ENCODE measurements around the gene CTXN1. TPM values are rescaled to one million over a fixed set of nuclear protein-coding genes. Genes with fewer than 3 reads are reported as not detected.

CTXN1 gene
- total RNA-seq, 4 donors from 2014 or later = 1.4 to 3.0 (median 2.0) TPM

DNA sequence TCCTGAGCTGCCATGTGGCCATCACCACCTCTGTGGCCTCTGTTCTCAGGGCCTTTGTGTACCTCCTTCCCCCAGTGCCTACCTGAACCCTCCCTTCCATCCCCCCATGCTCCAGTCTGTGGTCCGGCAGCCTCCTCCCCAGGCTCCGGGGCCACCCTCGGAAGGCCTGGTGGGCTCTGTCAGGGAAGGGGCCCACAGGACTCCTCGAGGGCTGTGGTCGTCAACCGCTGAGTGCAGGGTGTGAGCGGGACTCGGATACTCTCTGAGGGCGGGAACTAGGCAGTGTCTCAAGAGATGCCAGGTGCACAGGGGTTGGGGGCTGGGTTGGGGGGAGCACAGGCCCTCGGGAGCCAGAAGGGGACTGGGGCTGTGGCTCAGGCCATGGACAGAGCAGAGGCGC is 18.4 kb downstream of the CTXN1 start:
- 89 to 94% methylated on average over 11 of the region's 11 CpGs for WGBS, 2 donors
- H3K4me3 ChIP-seq (replicated peaks in 1 of 3) = no peak overlapping the region
- no peak overlapping the region for H3K27ac ChIP-seq
- peaks cover 22 to 24% of the 10 kb centered on the region in 2 donors for H3K4me1 ChIP-seq
- TF ChIP-seq, protein P1, sequence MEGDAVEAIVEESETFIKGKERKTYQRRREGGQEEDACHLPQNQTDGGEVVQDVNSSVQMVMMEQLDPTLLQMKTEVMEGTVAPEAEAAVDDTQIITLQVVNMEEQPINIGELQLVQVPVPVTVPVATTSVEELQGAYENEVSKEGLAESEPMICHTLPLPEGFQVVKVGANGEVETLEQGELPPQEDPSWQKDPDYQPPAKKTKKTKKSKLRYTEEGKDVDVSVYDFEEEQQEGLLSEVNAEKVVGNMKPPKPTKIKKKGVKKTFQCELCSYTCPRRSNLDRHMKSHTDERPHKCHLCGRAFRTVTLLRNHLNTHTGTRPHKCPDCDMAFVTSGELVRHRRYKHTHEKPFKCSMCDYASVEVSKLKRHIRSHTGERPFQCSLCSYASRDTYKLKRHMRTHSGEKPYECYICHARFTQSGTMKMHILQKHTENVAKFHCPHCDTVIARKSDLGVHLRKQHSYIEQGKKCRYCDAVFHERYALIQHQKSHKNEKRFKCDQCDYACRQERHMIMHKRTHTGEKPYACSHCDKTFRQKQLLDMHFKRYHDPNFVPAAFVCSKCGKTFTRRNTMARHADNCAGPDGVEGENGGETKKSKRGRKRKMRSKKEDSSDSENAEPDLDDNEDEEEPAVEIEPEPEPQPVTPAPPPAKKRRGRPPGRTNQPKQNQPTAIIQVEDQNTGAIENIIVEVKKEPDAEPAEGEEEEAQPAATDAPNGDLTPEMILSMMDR (IDR thresholded peaks at IDR 0.05) = no peak
- no peak for TF ChIP-seq POLR2A (IDR thresholded peaks at IDR 0.05)
- H3K9me3 ChIP-seq = no peaks in the 10 kb centered on the region
- intact Hi-C loops (cut with DNase I) = no loop called here
- peaks cover 33 to 40% of the 10 kb centered on the region in 2 donors for H3K36me3 ChIP-seq
- no peaks in the 10 kb centered on the region for H3K27me3 ChIP-seq
- DNase-seq = no peak

DNA sequence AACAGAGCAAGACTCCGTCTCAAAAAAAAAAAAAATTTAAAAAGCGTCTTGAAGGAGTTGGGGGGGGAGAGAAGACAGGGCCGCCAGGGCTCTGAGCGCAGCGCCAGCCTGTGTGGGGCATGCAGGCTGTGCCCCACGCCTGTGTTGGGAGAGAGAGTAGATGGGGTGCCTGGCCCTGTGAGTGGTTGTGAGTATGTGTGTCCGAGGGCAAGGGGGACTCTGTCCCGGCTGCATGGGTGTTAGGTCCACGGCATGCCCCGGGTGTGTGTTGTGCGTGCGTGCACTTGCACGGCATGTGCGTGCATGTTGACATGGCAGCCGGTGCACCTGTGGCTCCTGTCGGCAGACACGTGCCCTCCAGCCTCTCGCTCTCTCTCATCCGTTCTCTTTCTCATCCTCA is 18.8 kb downstream of the CTXN1 start:
- TF ChIP-seq, protein P1 (IDR thresholded peaks at IDR 0.05) = no peak
- no peak for TF ChIP-seq POLR2A (IDR thresholded peaks at IDR 0.05)
- Histone ChIP-seq H3K27ac (no peak overlapping the region), H3K4me1 (peaks cover 23 to 25% of the 10 kb centered on the region in 2 donors), H3K36me3 (peaks cover 29 to 36% of the 10 kb centered on the region in 2 donors), H3K27me3 (no peaks in the 10 kb centered on the region), H3K4me3 (replicated peaks in 1 of 3) (no peak overlapping the region), H3K9me3 (no peaks in the 10 kb centered on the region)
- WGBS, 2 donors = 85 to 95% methylated on average over 18 to 19 of the region's 19 CpGs
- intact Hi-C loops (cut with DNase I) = no loop called here
- no peak for DNase-seq

DNA sequence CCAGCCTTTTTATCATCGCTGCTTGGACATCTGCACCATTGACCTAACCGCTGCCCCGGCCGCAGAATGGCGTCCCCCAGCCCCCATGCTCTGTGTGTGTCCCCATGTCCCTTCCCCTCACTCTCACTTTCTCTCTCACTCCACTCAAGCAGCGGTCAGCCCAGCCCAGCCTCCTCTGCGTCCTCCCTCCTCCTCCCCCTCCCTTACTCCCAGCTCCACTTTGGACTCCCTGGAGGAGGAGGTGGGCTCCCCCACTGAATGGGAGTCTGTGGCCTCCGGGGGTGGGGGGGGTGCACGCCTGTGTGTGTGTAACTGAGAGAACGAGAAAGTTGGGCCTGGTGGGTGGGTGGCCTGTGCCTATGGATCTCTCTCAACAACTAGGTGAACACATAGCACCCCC is 20.1 kb downstream of the CTXN1 start:
- Histone ChIP-seq H3K4me3 (replicated peaks in 1 of 3) (no peak overlapping the region), H3K36me3 (peaks cover 16 to 23% of the 10 kb centered on the region in 2 donors), H3K4me1 (peaks cover 23 to 25% of the 10 kb centered on the region in 2 donors), H3K27me3 (no peaks in the 10 kb centered on the region), H3K27ac (no peak overlapping the region), H3K9me3 (no peaks in the 10 kb centered on the region)
- 87 to 89% methylated on average over 10 of the region's 10 CpGs for WGBS, 2 donors
- intact Hi-C loops (cut with DNase I) = loop anchor here (2.0 kb wide), 1 partner anchor 13 kb away; no protein-coding TSS in a partner anchor
- TF ChIP-seq, protein P1 (IDR thresholded peaks at IDR 0.05) = no peak
- no peak for DNase-seq

DNA sequence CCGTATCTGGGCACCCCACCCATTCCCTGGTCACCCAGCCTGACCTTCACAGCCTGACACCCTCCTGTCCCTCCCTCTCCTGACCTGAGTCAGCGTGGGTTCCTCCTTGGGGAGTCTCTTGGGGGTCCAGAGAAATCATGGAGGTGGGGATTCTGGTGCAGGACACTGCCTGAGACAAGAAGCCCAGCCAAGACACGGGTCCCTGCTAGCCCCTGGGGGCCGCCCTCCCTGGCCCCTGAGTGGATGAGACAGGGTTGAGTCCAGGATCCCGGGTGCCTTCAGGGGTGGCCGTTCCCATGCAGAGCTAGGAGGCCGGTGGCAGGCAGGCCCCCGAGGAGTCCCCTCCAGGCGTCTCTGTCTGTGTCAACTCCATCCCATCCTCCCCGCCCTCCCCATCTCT is 20.7 kb downstream of the CTXN1 start:
- H3K9me3 ChIP-seq = no peaks in the 10 kb centered on the region
- H3K4me3 ChIP-seq (replicated peaks in 1 of 3) = no peak overlapping the region
- no peaks in the 10 kb centered on the region for H3K27me3 ChIP-seq
- H3K27ac ChIP-seq = no peak overlapping the region
- peaks cover 10 to 17% of the 10 kb centered on the region in 2 donors for H3K36me3 ChIP-seq
- WGBS, 2 donors = 65 to 79% methylated on average over 10 of the region's 10 CpGs
- DNase-seq = no peak
- H3K4me1 ChIP-seq = peaks cover 23 to 25% of the 10 kb centered on the region in 2 donors
- intact Hi-C loops (cut with DNase I) = loop anchor here (2.0 kb wide), 1 partner anchor 14 kb away; no protein-coding TSS in a partner anchor
- TF ChIP-seq, protein P1 (IDR thresholded peaks at IDR 0.05) = no peak
- TF ChIP-seq POLR2A (IDR thresholded peaks at IDR 0.05) = no peak

DNA sequence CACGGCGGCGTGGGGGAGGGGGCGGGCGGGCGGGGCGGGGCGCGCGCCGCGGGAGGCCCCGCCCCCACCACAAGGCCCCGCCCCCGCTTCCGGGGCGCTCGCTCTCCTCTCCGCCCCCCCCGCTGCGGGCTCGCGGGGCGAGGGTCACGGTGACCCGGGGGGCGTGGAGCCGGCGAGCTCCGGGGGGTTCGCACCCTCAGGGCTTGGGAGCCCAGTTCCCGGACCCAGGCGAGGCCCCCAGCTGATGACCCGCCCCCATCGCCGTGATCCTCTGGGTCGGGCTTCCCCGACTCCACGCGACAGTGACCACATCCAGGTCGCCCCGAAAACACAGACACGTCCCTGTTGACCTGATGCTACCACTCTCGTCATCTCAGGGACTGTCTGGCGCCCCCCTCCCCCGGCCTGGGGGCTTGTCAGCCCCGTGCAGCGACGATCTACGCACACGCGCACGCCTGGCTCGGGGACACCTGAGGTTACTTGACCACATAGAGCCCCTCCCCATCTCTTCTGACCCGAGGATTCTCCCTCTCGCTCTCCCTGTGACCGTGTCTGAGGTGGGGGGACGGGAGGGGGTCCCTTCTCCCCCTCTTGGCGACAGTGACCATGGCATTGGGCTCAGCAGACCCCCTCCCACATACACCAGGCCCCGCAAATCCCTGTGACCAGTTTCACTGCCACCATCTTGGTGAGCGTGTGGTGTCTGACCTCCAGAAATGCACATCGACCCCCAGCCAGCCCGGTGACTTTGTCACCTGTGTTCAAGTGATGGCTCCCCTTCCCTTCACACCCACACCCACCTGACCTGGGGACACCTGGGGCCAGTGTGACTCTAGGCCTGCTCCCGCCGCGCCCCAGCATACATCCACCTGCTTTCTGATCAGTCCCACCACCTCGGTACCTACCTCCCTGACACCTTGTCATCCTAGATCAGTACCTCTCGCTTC is 21.6 kb downstream of the CTXN1 start:
- intact Hi-C loops (cut with DNase I) = loop anchor here (2.0 kb wide), 1 partner anchor 14 kb away; no protein-coding TSS in a partner anchor
- no peaks in the 10 kb centered on the region for H3K9me3 ChIP-seq
- H3K4me3 ChIP-seq (replicated peaks in 1 of 3) = peak overlapping the region; percentile 76 to 91 (median 89)
- peak in 1 of 2 donors; percentile 45 for DNase-seq
- peak overlapping the region; percentile 59 to 86 (median 70) for H3K27ac ChIP-seq
- peaks cover 3 to 11% of the 10 kb centered on the region in 2 donors for H3K36me3 ChIP-seq
- peaks cover 23 to 25% of the 10 kb centered on the region in 2 donors for H3K4me1 ChIP-seq
- WGBS, 2 donors = 24 to 72% methylated on average over 9 to 26 of the region's 68 CpGs
- no peaks in the 10 kb centered on the region for H3K27me3 ChIP-seq
- TF ChIP-seq POLR2A (IDR thresholded peaks at IDR 0.05) = no peak
- TF ChIP-seq, protein P1 (IDR thresholded peaks at IDR 0.05) = no peak

Data from thyroid gland (tissue), 4 donors.